ENCODE data around the gene MCFD2. TPM values are rescaled to one million over a fixed set of nuclear protein-coding genes. Genes with fewer than 3 reads are reported as not detected.

The MCFD2 gene
- total and polyA plus RNA-seq, 8 donors: 78.0 to 121 (median 86.5) TPM

- intact Hi-C loops (cut with DNase I): no loop called here
- no peak for DNase-seq
- no peaks in the 10 kb centered on the region for H3K9me3 ChIP-seq
- H3K27me3 ChIP-seq: no peaks in the 10 kb centered on the region
- H3K4me1 ChIP-seq: peaks cover 3 to 19% of the 10 kb centered on the region in 2 donors
- H3K27ac ChIP-seq: peak overlapping the region in 1 of 2 donors; percentile 33
- TF ChIP-seq CTCF (IDR thresholded peaks at IDR 0.05): no peak
- no peak overlapping the region for H3K4me3 ChIP-seq
- no peak for ATAC-seq
- peaks cover 0 to 90% of the 10 kb centered on the region in 2 donors for H3K36me3 ChIP-seq
These were observed 40.2 kb upstream of the MCFD2 start for GRCh38 chr2:46955764-46956163.

GRCh38 chr2:46954951-46955571, 39.5 kb upstream of the MCFD2 start:
- H3K4me3 ChIP-seq: no peak overlapping the region
- ATAC-seq (peak; percentile 86), DNase-seq (no peak)
- H3K27me3 ChIP-seq: no peaks in the 10 kb centered on the region
- TF ChIP-seq CTCF (IDR thresholded peaks at IDR 0.05): no peak
- H3K36me3 ChIP-seq: peaks cover 0 to 89% of the 10 kb centered on the region in 2 donors
- peak overlapping the region in 1 of 2 donors; percentile 33 for H3K27ac ChIP-seq
- H3K4me1 ChIP-seq: peaks cover 6 to 24% of the 10 kb centered on the region in 2 donors
- intact Hi-C loops (cut with DNase I): no loop called here
- H3K9me3 ChIP-seq: no peaks in the 10 kb centered on the region

- DNase-seq (no peak), ATAC-seq (no peak)
- intact Hi-C loops (cut with DNase I): no loop called here
- Histone ChIP-seq H3K27ac (no peak overlapping the region), H3K9me3 (no peaks in the 10 kb centered on the region), H3K4me3 (no peak overlapping the region), H3K27me3 (no peaks in the 10 kb centered on the region), H3K36me3 (peaks cover 0 to 62% of the 10 kb centered on the region in 2 donors), H3K4me1 (peaks cover 6 to 24% of the 10 kb centered on the region in 2 donors)
- TF ChIP-seq CTCF (IDR thresholded peaks at IDR 0.05): no peak
These were observed 36.6 kb upstream of the MCFD2 start for GRCh38 chr2:46952171-46952570.

- TF ChIP-seq CTCF (IDR thresholded peaks at IDR 0.05): no peak
- ATAC-seq (no peak), DNase-seq (no peak)
- Histone ChIP-seq H3K36me3 (peaks cover 0 to 56% of the 10 kb centered on the region in 2 donors), H3K9me3 (no peaks in the 10 kb centered on the region), H3K4me1 (peaks cover 6 to 31% of the 10 kb centered on the region in 2 donors), H3K4me3 (no peak overlapping the region), H3K27ac (peak overlapping the region in 1 of 2 donors; percentile 21), H3K27me3 (no peaks in the 10 kb centered on the region)
- intact Hi-C loops (cut with DNase I): no loop called here
These were observed 35.9 kb upstream of the MCFD2 start for GRCh38 chr2:46951290-46952064.

GRCh38 chr2:46950314-46950713, 34.7 kb upstream of the MCFD2 start:
- intact Hi-C loops (cut with DNase I): no loop called here
- Histone ChIP-seq H3K27me3 (no peaks in the 10 kb centered on the region), H3K36me3 (peaks cover 0 to 46% of the 10 kb centered on the region in 2 donors), H3K27ac (no peak overlapping the region), H3K9me3 (no peaks in the 10 kb centered on the region), H3K4me3 (no peak overlapping the region), H3K4me1 (peaks cover 4 to 38% of the 10 kb centered on the region in 2 donors)
- ATAC-seq (no peak), DNase-seq (no peak)
- no peak for TF ChIP-seq CTCF (IDR thresholded peaks at IDR 0.05)
